Measurements from ENCODE around the gene TMX3. TPM values are rescaled to one million over a fixed set of nuclear protein-coding genes. Genes with fewer than 3 reads are reported as not detected.
A peak's percentile ranks its signal among the peaks of the same experiment; 100 is the strongest.

The TMX3 gene
- total RNA-seq, 1 donor, result 94.5 TPM

- no peak for DNase-seq (ENCODE audit: insufficient read length, low spot score, missing footprints)
- H4K20me1 ChIP-seq (ENCODE audit: insufficient read depth, low read length), result no peaks in the 10 kb centered on the region
- H3K27ac ChIP-seq (ENCODE audit: low read depth, low read length), result no peak overlapping the region
- no peaks in the 10 kb centered on the region for H3K4me1 ChIP-seq (ENCODE audit: insufficient read depth, low read length)
- H2AFZ ChIP-seq (ENCODE audit: low read length), result no peak overlapping the region
- H3K4me3 ChIP-seq (ENCODE audit: insufficient read depth, low read length), result no peak overlapping the region
- H3K27me3 ChIP-seq (ENCODE audit: insufficient read depth, low read length), result no peaks in the 10 kb centered on the region
- TF ChIP-seq CTCF (IDR thresholded peaks at IDR 0.05; ENCODE audit: extremely low read depth, low read depth, low read length), result no peak
- H3K4me2 ChIP-seq (ENCODE audit: insufficient read depth, low read length), result no peak overlapping the region
- H3K9me3 ChIP-seq (ENCODE audit: low read depth, low read length), result no peaks in the 10 kb centered on the region
- H3K79me2 ChIP-seq (ENCODE audit: insufficient read depth, low read length), result peaks cover 2% of the 10 kb centered on the region
- peaks cover 30% of the 10 kb centered on the region for H3K36me3 ChIP-seq (ENCODE audit: insufficient read depth, low read length)
Observed at GRCh38 chr18:68694316-68694715, 20.6 kb downstream of the TMX3 start.

- Histone ChIP-seq H3K27ac (ENCODE audit: low read depth, low read length) (no peak overlapping the region), H4K20me1 (ENCODE audit: insufficient read depth, low read length) (no peaks in the 10 kb centered on the region), H2AFZ (ENCODE audit: low read length) (no peak overlapping the region), H3K9me3 (ENCODE audit: low read depth, low read length) (no peaks in the 10 kb centered on the region), H3K4me2 (ENCODE audit: insufficient read depth, low read length) (no peak overlapping the region), H3K4me3 (ENCODE audit: insufficient read depth, low read length) (no peak overlapping the region), H3K36me3 (ENCODE audit: insufficient read depth, low read length) (peaks cover 35% of the 10 kb centered on the region), H3K79me2 (ENCODE audit: insufficient read depth, low read length) (peaks cover 2% of the 10 kb centered on the region), H3K27me3 (ENCODE audit: insufficient read depth, low read length) (no peaks in the 10 kb centered on the region), H3K4me1 (ENCODE audit: insufficient read depth, low read length) (no peaks in the 10 kb centered on the region)
- DNase-seq (ENCODE audit: insufficient read length, low spot score, missing footprints), result no peak
- TF ChIP-seq CTCF (IDR thresholded peaks at IDR 0.05; ENCODE audit: extremely low read depth, low read depth, low read length), result no peak
Observed at GRCh38 chr18:68693091-68693815, 21.7 kb downstream of the TMX3 start.

GRCh38 chr18:68679528-68679927 is 35.4 kb downstream of the TMX3 start:
- H2AFZ ChIP-seq (ENCODE audit: low read length), result no peak overlapping the region
- H3K27ac ChIP-seq (ENCODE audit: low read depth, low read length), result no peak overlapping the region
- H3K9me3 ChIP-seq (ENCODE audit: low read depth, low read length), result no peaks in the 10 kb centered on the region
- no peak overlapping the region for H3K4me3 ChIP-seq (ENCODE audit: insufficient read depth, low read length)
- no peaks in the 10 kb centered on the region for H3K79me2 ChIP-seq (ENCODE audit: insufficient read depth, low read length)
- no peak for DNase-seq (ENCODE audit: insufficient read length, low spot score, missing footprints)
- no peak overlapping the region for H3K4me2 ChIP-seq (ENCODE audit: insufficient read depth, low read length)
- H3K4me1 ChIP-seq (ENCODE audit: insufficient read depth, low read length), result no peaks in the 10 kb centered on the region
- H3K36me3 ChIP-seq (ENCODE audit: insufficient read depth, low read length), result peaks cover 67% of the 10 kb centered on the region
- TF ChIP-seq CTCF (IDR thresholded peaks at IDR 0.05; ENCODE audit: extremely low read depth, low read depth, low read length), result no peak
- no peaks in the 10 kb centered on the region for H3K27me3 ChIP-seq (ENCODE audit: insufficient read depth, low read length)
- no peaks in the 10 kb centered on the region for H4K20me1 ChIP-seq (ENCODE audit: insufficient read depth, low read length)

- no peak for DNase-seq (ENCODE audit: insufficient read length, low spot score, missing footprints)
- H3K4me2 ChIP-seq (ENCODE audit: insufficient read depth, low read length), result no peak overlapping the region
- TF ChIP-seq CTCF (IDR thresholded peaks at IDR 0.05; ENCODE audit: extremely low read depth, low read depth, low read length), result peak; percentile 40
- H3K36me3 ChIP-seq (ENCODE audit: insufficient read depth, low read length), result peaks cover 48% of the 10 kb centered on the region
- H3K27ac ChIP-seq (ENCODE audit: low read depth, low read length), result no peak overlapping the region
- H3K9me3 ChIP-seq (ENCODE audit: low read depth, low read length), result no peaks in the 10 kb centered on the region
- no peaks in the 10 kb centered on the region for H3K27me3 ChIP-seq (ENCODE audit: insufficient read depth, low read length)
- no peaks in the 10 kb centered on the region for H3K4me1 ChIP-seq (ENCODE audit: insufficient read depth, low read length)
- no peak overlapping the region for H3K4me3 ChIP-seq (ENCODE audit: insufficient read depth, low read length)
- no peak overlapping the region for H2AFZ ChIP-seq (ENCODE audit: low read length)
- H4K20me1 ChIP-seq (ENCODE audit: insufficient read depth, low read length), result no peaks in the 10 kb centered on the region
- no peaks in the 10 kb centered on the region for H3K79me2 ChIP-seq (ENCODE audit: insufficient read depth, low read length)
Observed at GRCh38 chr18:68676913-68677312, 38.0 kb downstream of the TMX3 start.
